Putamen (tissue), 1 donor: ENCODE measurements around the gene GPX6.
"Not testable (repeated sequence)": the region's sequence is repeated elsewhere in the genome, so short reads cannot be mapped to it uniquely, and the experiment has no call there.

Source experiments
- DNase-seq: peaks from one replicate; pipeline ENCODE4 v3.0.0-alpha.2; 2016; ENCODE audit warnings: low spot score

The GPX6 gene

GRCh38 chr6:28485482-28485881, 30.1 kb downstream of the GPX6 start:
- no peak for DNase-seq

DNA sequence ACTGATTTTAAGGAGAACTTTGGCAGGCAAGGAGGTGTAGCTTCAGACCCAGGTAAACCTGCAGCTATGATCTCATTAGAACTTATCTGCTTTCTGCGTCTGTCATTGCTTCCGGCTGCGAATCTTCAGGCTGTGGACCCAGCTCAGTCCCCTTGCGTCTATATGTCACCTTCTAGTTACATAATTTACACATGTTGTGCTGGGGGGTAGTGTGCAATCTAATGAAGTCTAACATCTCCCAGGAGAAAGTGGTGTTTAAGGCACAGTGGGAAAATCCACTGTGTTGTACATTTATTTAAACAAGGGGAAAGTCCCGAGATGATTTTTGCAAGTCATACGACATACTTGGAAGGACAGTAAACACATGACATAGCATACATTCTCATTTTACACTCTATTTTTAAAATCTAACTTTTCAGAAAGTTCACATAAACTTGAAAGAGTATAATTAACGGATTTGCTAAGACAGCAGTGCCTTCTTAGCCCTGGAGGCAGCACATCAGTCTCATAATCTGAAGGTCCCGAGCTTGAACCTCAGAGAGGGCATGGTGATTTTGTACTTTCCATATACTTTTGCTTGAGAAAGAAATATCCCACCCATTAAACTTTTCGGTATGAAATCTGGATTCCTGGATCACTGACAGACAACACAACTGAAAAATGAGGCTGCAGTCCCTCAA, 35.2 kb downstream of the GPX6 start:
- no peak for DNase-seq

GRCh38 chr6:28478518-28478917, 37.1 kb downstream of the GPX6 start:
- DNase-seq, result no peak

GRCh38 chr6:28474441-28475219, 41.0 kb downstream of the GPX6 start:
- peak; percentile 82 for DNase-seq

DNA sequence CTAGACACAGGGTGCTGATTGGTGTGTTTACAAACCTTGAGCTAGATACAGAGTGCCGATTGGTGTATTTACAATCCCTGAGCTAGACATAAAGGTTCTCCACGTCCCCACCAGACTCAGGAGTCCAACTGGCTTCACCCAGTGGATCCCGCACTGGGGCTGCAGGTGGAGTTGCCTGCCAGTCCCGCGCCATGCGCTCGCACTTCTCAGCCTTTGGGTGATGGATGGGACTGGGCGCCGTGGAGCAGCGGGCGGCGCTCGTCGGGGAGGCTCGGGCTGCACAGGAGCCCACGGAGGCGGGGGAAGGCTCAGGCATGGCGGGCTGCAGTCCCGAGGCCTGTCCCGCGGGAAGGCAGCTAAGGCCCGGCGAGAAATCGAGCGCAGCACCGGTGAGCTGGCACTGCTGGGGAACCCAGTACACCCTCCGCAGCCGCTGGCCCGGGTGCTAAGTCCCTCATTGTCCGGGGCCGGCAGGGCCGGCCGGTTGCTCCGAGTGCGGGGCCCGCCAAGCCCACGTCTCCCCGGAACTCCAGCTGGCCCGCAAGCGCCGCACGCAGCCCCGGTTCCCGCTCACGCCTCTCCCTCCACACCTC, 46.3 kb downstream of the GPX6 start:
- DNase-seq, result not testable (repeated sequence)

- DNase-seq, result no peak
Measured at GRCh38 chr6:28468056-28468455, 47.5 kb downstream of the GPX6 start.

DNA sequence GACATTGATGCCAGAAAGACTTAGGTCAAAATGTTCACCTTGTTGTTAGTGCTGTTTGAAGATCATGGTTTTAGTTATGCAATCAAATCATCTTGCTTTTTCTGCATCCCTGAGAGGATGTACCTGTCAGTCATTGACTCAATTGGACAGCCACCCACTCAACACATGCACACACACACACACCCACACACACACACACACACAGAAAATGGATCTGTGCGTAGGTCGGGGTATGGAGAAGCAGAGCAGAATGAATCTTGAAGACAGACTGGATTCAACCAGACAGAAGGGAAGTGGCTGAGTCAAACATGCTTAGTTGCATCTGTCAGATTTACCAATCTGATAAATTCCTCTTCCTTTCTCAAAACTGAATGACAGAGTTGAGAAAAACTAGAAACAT, 53.2 kb downstream of the GPX6 start:
- DNase-seq, result peak; percentile 66

DNA sequence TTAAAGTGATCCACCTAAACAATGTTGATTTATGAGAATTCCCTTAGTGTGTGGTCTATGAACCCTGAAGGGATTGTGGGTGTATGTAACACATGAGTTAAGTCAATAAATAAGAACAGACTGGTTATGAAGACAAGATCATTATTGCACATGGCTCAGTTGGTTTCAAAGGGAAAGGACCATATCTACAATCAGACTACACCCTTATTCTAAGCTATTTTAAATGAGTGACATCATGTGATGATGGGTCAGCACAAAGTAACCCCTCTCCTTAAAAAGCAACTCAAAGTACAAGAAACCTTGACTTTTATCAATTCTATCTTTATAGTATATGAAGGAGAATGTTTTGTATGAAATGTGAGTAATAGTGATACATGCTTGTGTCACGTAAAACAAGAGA, 57.0 kb downstream of the GPX6 start:
- DNase-seq, result no peak
